H9 (cell line): ENCODE measurements around the gene CD300E. TPM values are rescaled to one million over a fixed set of nuclear protein-coding genes. Genes with fewer than 3 reads are reported as not detected.

Experiments used
- DNase-seq: peaks from one replicate; pipeline ENCODE4 v3.0.0-alpha.2; 2017
- H2AFZ ChIP-seq: one replicate; pipeline ENCODE4 v1.6.1; 2013; ENCODE audit warnings: mild to moderate bottlenecking, low read length, control low read depth, moderate library complexity
- H2AK5ac ChIP-seq: 2 replicates; pipeline ENCODE4 v1.6.1; 2013; ENCODE audit warnings: low read length, control low read depth, mixed read lengths; ENCODE audit not compliant: insufficient read length
- H2BK120ac ChIP-seq: one replicate; pipeline ENCODE4 v1.6.1; 2013; ENCODE audit warnings: low read depth, mild to moderate bottlenecking, low read length, control low read depth, inconsistent platforms; ENCODE audit not compliant: poor library complexity, severe bottlenecking
- H2BK12ac ChIP-seq: 2 replicates; pipeline ENCODE4 v1.6.1; 2013; ENCODE audit warnings: low read length, control low read depth, mixed read lengths, low read depth; ENCODE audit not compliant: insufficient read length
- H2BK15ac ChIP-seq: 2 replicates; pipeline ENCODE4 v1.6.1; 2013; ENCODE audit warnings: low read depth, low read length, control low read depth
- H2BK20ac ChIP-seq: one replicate; pipeline ENCODE4 v1.6.1; 2013; ENCODE audit warnings: low read depth, mild to moderate bottlenecking, low read length, control low read depth, inconsistent platforms; ENCODE audit not compliant: poor library complexity, severe bottlenecking
- H2BK5ac ChIP-seq: 2 replicates; pipeline ENCODE4 v1.6.1; 2013; ENCODE audit warnings: low read length, control low read depth, mixed read lengths; ENCODE audit not compliant: insufficient read length
- H3K14ac ChIP-seq: 2 replicates; pipeline ENCODE4 v1.6.1; 2013; ENCODE audit warnings: low read length, control low read depth; ENCODE audit not compliant: insufficient read depth
- H3K18ac ChIP-seq: 2 replicates; pipeline ENCODE4 v1.6.1; 2013; ENCODE audit warnings: low read depth, mild to moderate bottlenecking, mixed read lengths, low read length, control low read depth; ENCODE audit not compliant: insufficient read length
- H3K23ac ChIP-seq: 2 replicates; pipeline ENCODE4 v1.6.1; 2013; ENCODE audit warnings: low read length, control low read depth, mixed read lengths, low read depth; ENCODE audit not compliant: insufficient read length
- H3K23me2 ChIP-seq: 2 replicates; pipeline ENCODE4 v1.6.1; 2013; ENCODE audit warnings: low read depth, mild to moderate bottlenecking, mixed read lengths, low read length, control low read depth; ENCODE audit not compliant: insufficient read length, poor library complexity, severe bottlenecking
- H3K27ac ChIP-seq: 2 replicates; pipeline ENCODE4 v1.5.1; 2013; ENCODE audit warnings: low read length, control low read depth, mixed read lengths, low read depth; ENCODE audit not compliant: insufficient read length
- H3K27me3 ChIP-seq: 2 replicates; pipeline ENCODE4 v1.6.1; 2013; ENCODE audit warnings: low read length, control low read depth, inconsistent platforms; ENCODE audit not compliant: insufficient read depth
- H3K4ac ChIP-seq: 2 replicates; pipeline ENCODE4 v1.6.1; 2013; ENCODE audit warnings: low read depth, mild to moderate bottlenecking, control low read depth, inconsistent platforms, low read length, moderate library complexity
- H3K4me1 ChIP-seq: 2 replicates; pipeline ENCODE4 v1.6.1; 2013; ENCODE audit warnings: low read length, control low read depth, inconsistent platforms; ENCODE audit not compliant: insufficient read depth
- H3K4me2 ChIP-seq: 2 replicates; pipeline ENCODE4 v1.6.1; 2013; ENCODE audit warnings: low read length, control low read depth, mixed read lengths; ENCODE audit not compliant: insufficient read length, insufficient read depth
- H3K56ac ChIP-seq: 2 replicates; pipeline ENCODE4 v1.6.1; 2013; ENCODE audit warnings: low read depth, mild to moderate bottlenecking, mixed read lengths, low read length, control low read depth; ENCODE audit not compliant: insufficient read length
- H3K79me1 ChIP-seq: 2 replicates; pipeline ENCODE4 v1.6.1; 2013; ENCODE audit warnings: low read depth, mild to moderate bottlenecking, moderate library complexity, low read length, control low read depth, inconsistent platforms; ENCODE audit not compliant: insufficient read depth, poor library complexity, severe bottlenecking
- H3K79me2 ChIP-seq: 2 replicates; pipeline ENCODE4 v1.6.1; 2013; ENCODE audit warnings: low read length, control low read depth, inconsistent platforms; ENCODE audit not compliant: insufficient read depth
- H3K9ac ChIP-seq: 2 replicates; pipeline ENCODE4 v1.6.1; 2013; ENCODE audit warnings: low read length, control low read depth, mixed read lengths; ENCODE audit not compliant: insufficient read length; ENCODE audit errors: extremely low read depth
- H3K9me3 ChIP-seq: one replicate; pipeline ENCODE4 v1.6.1; 2013; ENCODE audit warnings: low read depth, low read length, inconsistent platforms; ENCODE audit not compliant: control insufficient read depth
- H3T11ph ChIP-seq: one replicate; pipeline ENCODE4 v1.6.1; 2013; ENCODE audit warnings: mild to moderate bottlenecking, low read length, control low read depth, inconsistent platforms
- H4K20me1 ChIP-seq: one replicate; pipeline ENCODE4 v1.6.1; 2013; ENCODE audit not compliant: control insufficient read depth, insufficient read length, insufficient read depth
- H4K5ac ChIP-seq: 2 replicates; pipeline ENCODE4 v1.6.1; 2013; ENCODE audit warnings: low read depth, mild to moderate bottlenecking, mixed read lengths, low read length, control low read depth; ENCODE audit not compliant: insufficient read length
- H4K8ac ChIP-seq: replicated peaks from 2 replicates; pipeline ENCODE4 v1.6.1; 2013; ENCODE audit warnings: low read length, control low read depth, mixed read lengths, low read depth; ENCODE audit not compliant: insufficient read length
- H4K91ac ChIP-seq: 2 replicates; pipeline ENCODE4 v1.6.1; 2013; ENCODE audit warnings: low read depth, mild to moderate bottlenecking, moderate library complexity, mixed read lengths, low read length, control low read depth; ENCODE audit not compliant: insufficient read length
- H3K27ac Mint-ChIP-seq, 3 experiments: 2 replicates in 2 of 3; 3 replicates in 1 of 3; pipeline ENCODE4 v1.8.0; 2020 to 2021; ENCODE audit warnings: mixed read lengths in 3 of 3, mild to moderate bottlenecking in 1 of 3, moderate library complexity in 1 of 3
- H3K27me3 Mint-ChIP-seq: 2 replicates; pipeline ENCODE4 v1.8.0; 2021; ENCODE audit warnings: low read depth, mild to moderate bottlenecking, moderate library complexity, mixed read lengths
- H3K36me3 Mint-ChIP-seq, 3 experiments: 2 replicates in 2 of 3; 3 replicates in 1 of 3; pipeline ENCODE4 v1.8.0; 2020 to 2021; ENCODE audit warnings: low read depth in 3 of 3, mixed read lengths in 3 of 3; ENCODE audit not compliant: insufficient read depth in 1 of 3
- H3K4me1 Mint-ChIP-seq, 2 experiments: 2 replicates each; pipeline ENCODE4 v1.8.0; 2020; ENCODE audit warnings: mixed read lengths in 2 of 2
- H3K4me3 Mint-ChIP-seq, 2 experiments: 2 replicates in 1 of 2; 3 replicates in 1 of 2; pipeline ENCODE4 v1.8.0; 2020 to 2021; ENCODE audit warnings: mild to moderate bottlenecking in 2 of 2, mixed read lengths in 2 of 2, moderate library complexity in 1 of 2
- H3K9me3 Mint-ChIP-seq, 2 experiments: 2 replicates in 1 of 2; 3 replicates in 1 of 2; pipeline ENCODE4 v1.8.0; 2020; ENCODE audit warnings: mild to moderate bottlenecking in 2 of 2, mixed read lengths in 2 of 2, moderate library complexity in 1 of 2
- CTCF ChIP-seq: fragments of 200-600 bp; sonication (generic); conservative IDR thresholded peaks from 3 replicates; pipeline ENCODE4 v1.8.0; 2021; ENCODE audit warnings: antibody characterized with exemption, mild to moderate bottlenecking
- WGBS: extraction: QIAGEN DNeasy Blood & Tissue Kit; methylation state at CpG from one replicate; pipeline ENCODE4 v1.1.7; 2013; ENCODE audit warnings: missing lambda C conversion rate, low lambda C conversion rate, mixed read lengths; ENCODE audit not compliant: insufficient read length; ENCODE audit errors: extremely low coverage; 5-methylcytosine and 5-hydroxymethylcytosine counted together
- total RNA-seq: library from RNA; stranded (reverse); gene quantifications from 2 replicates; pipeline ENCODE4 v1.2.1, GENCODE V29; 2021

Gene CD300E
- total RNA-seq, 1 experiment from 2014 or later, result not detected

- no peak overlapping the region for H2BK12ac ChIP-seq
- no peak overlapping the region for H3K4me2 ChIP-seq
- no peak overlapping the region for H3T11ph ChIP-seq
- H4K5ac ChIP-seq, result no peak overlapping the region
- H3K27me3 ChIP-seq, result no peaks in the 10 kb centered on the region
- H3K9me3 Mint-ChIP-seq, result no peaks in the 10 kb centered on the region; a peak in 1 of 5 replicates
- H3K23ac ChIP-seq, result no peak overlapping the region
- no peaks in the 10 kb centered on the region for H3K23me2 ChIP-seq
- no peak overlapping the region for H2AK5ac ChIP-seq
- H2BK15ac ChIP-seq, result no peak overlapping the region
- H2BK5ac ChIP-seq, result no peak overlapping the region
- peaks cover 11 to 12% of the 10 kb centered on the region in 2 experiments for H3K4me1 Mint-ChIP-seq
- peaks cover 43% of the 10 kb centered on the region for H3K27me3 Mint-ChIP-seq
- no peak overlapping the region for H3K27ac Mint-ChIP-seq
- H2BK20ac ChIP-seq, result no peak overlapping the region
- no peak overlapping the region for H3K14ac ChIP-seq
- H3K18ac ChIP-seq, result no peak overlapping the region
- H3K9me3 ChIP-seq, result no peaks in the 10 kb centered on the region
- WGBS, result no CpG with 5 or more reads among the region's 10 CpGs
- H3K4me3 Mint-ChIP-seq, result no peak overlapping the region
- H4K91ac ChIP-seq, result no peak overlapping the region
- no peak overlapping the region for H2AFZ ChIP-seq
- H3K79me2 ChIP-seq, result no peaks in the 10 kb centered on the region
- H3K27ac ChIP-seq, result no peak overlapping the region
- H4K20me1 ChIP-seq, result no peaks in the 10 kb centered on the region
- H3K4me1 ChIP-seq, result no peaks in the 10 kb centered on the region
- H3K36me3 Mint-ChIP-seq, result no peaks in the 10 kb centered on the region
- no peak overlapping the region for H3K9ac ChIP-seq
- H3K4ac ChIP-seq, result no peak overlapping the region
- no peak for DNase-seq
- no peak overlapping the region for H4K8ac ChIP-seq
- no peak overlapping the region for H3K56ac ChIP-seq
- no peaks in the 10 kb centered on the region for H3K79me1 ChIP-seq
- no peak for TF ChIP-seq CTCF
- no peak overlapping the region for H2BK120ac ChIP-seq
These were observed 24.0 kb downstream of the CD300E start for GRCh38 chr17:74599448-74599939.
